ENCODE results near the gene STXBP6. TPM values are rescaled to one million over a fixed set of nuclear protein-coding genes. Genes with fewer than 3 reads are reported as not detected.

The STXBP6 gene
- total and polyA plus RNA-seq, 2 of the 13 experiments (the other 11 are each of a cell fraction or from before 2014, with no cell fraction given): 35.3 to 42.8 TPM

DNA sequence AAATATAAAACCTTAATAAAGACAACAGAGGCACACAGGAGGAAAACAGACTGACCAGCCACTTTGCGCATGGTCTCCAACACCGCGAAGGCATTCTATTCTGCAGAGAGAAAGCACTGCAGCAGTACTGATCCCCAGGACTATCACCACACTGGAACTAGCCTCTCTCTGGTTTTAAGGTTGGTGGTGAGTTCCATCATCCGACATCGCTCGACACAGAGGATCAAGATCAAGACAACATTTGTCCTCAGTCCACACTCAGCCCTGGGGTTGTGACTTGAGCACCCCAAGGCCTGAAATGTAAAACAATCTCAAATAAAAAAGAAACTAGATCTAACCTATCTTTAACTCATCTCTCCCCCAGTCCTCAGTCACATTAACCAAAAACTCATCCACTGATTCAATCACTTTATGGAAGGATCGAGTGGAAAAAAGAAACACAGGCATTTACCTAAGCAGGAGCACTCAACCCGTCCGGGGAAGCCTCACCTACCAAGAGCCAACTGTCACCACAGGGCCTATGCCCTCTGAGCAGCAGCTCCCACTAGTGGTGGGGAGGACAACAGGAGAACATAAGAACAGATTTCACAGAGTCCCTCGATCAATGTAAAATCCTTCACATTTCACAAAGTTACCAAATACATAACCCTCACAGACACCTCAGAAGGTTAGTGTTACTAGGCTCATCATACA is 17.7 kb downstream of the STXBP6 start (continued):
- TF ChIP-seq GATAD1 (CRISPR knock-in tag; IDR thresholded peaks at IDR 0.05) (peak; percentile 89), ZNF136 (CRISPR knock-in tag; IDR thresholded peaks at IDR 0.05; ENCODE audit: low read depth) (0 out of 2 replicates have a peak, but pooled peaks have one; percentile 39), ZNF883 (CRISPR knock-in tag; IDR thresholded peaks at IDR 0.05; ENCODE audit: not compliant biosample characterization) (peak; percentile 35), ZNF644 (CRISPR knock-in tag; IDR thresholded peaks at IDR 0.05; ENCODE audit: low read depth) (peak; percentile 97), TCF12 (IDR thresholded peaks at IDR 0.05) (no peak), TCF12 (CRISPR knock-in tag; IDR thresholded peaks at IDR 0.05) (no peak), CCAR2 (optimal IDR thresholded peaks at IDR 0.05; ENCODE audit: low read depth, low read length) (no peak), ZSCAN30 (CRISPR knock-in tag; IDR thresholded peaks at IDR 0.05) (no peak), ZNF891 (CRISPR knock-in tag; IDR thresholded peaks at IDR 0.05) (no peak), BRD4 (CRISPR knock-in tag; IDR thresholded peaks at IDR 0.05) (no peak), ZFP90 (CRISPR knock-in tag; IDR thresholded peaks at IDR 0.05; ENCODE audit: borderline replicate concordance) (no peak), ZNF337 (CRISPR knock-in tag; IDR thresholded peaks at IDR 0.05; ENCODE audit: borderline replicate concordance, low read depth) (no peak), MIER2 (CRISPR knock-in tag; IDR thresholded peaks at IDR 0.05) (peak; percentile 60; the same call in 1 of the 2 replicates), ZNF484 (CRISPR knock-in tag; IDR thresholded peaks at IDR 0.05; ENCODE audit: borderline replicate concordance, low read depth) (no peak), RAD21 (CRISPR knock-in tag; IDR thresholded peaks at IDR 0.05) (peak; percentile 88), TBL1XR1 (IDR thresholded peaks at IDR 0.05; ENCODE audit: borderline replicate concordance, low read length, partially characterized antibody) (peak; percentile 54), FOXJ3 (CRISPR knock-in tag; IDR thresholded peaks at IDR 0.05; ENCODE audit: borderline replicate concordance) (no peak; the same call in 1 of the 2 replicates), NFATC3 (CRISPR knock-in tag; IDR thresholded peaks at IDR 0.05) (no peak), DNMT1 (CRISPR knock-in tag; IDR thresholded peaks at IDR 0.05) (0 out of 2 replicates have a peak, but pooled peaks have one; percentile 13), FOXO1 (CRISPR knock-in tag; IDR thresholded peaks at IDR 0.05) (peak; percentile 21; the same call in 1 of the 2 replicates), ZNF792 (CRISPR knock-in tag; IDR thresholded peaks at IDR 0.05) (0 out of 2 replicates have a peak, but pooled peaks have one; percentile 20), ZNF446 (CRISPR knock-in tag; IDR thresholded peaks at IDR 0.05) (no peak), CHD4 (IDR thresholded peaks at IDR 0.05; ENCODE audit: borderline replicate concordance, low read length) (no peak), ATAD3A (CRISPR knock-in tag; IDR thresholded peaks at IDR 0.05) (0 out of 2 replicates have a peak, but pooled peaks have one; percentile 19), ZNF614 (CRISPR knock-in tag; IDR thresholded peaks at IDR 0.05; ENCODE audit: borderline replicate concordance) (peak; percentile 71; the same call in 1 of the 2 replicates), KMT2B (CRISPR knock-in tag; IDR thresholded peaks at IDR 0.05) (peak; percentile 80)
- TF ChIP-seq, protein P1, sequence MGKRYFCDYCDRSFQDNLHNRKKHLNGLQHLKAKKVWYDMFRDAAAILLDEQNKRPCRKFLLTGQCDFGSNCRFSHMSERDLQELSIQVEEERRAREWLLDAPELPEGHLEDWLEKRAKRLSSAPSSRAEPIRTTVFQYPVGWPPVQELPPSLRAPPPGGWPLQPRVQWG (CRISPR knock-in tag; IDR thresholded peaks at IDR 0.05; ENCODE audit: borderline replicate concordance, low read depth): 0 out of 2 replicates have a peak, but pooled peaks have one; percentile 47
- TF ChIP-seq, protein P2, sequence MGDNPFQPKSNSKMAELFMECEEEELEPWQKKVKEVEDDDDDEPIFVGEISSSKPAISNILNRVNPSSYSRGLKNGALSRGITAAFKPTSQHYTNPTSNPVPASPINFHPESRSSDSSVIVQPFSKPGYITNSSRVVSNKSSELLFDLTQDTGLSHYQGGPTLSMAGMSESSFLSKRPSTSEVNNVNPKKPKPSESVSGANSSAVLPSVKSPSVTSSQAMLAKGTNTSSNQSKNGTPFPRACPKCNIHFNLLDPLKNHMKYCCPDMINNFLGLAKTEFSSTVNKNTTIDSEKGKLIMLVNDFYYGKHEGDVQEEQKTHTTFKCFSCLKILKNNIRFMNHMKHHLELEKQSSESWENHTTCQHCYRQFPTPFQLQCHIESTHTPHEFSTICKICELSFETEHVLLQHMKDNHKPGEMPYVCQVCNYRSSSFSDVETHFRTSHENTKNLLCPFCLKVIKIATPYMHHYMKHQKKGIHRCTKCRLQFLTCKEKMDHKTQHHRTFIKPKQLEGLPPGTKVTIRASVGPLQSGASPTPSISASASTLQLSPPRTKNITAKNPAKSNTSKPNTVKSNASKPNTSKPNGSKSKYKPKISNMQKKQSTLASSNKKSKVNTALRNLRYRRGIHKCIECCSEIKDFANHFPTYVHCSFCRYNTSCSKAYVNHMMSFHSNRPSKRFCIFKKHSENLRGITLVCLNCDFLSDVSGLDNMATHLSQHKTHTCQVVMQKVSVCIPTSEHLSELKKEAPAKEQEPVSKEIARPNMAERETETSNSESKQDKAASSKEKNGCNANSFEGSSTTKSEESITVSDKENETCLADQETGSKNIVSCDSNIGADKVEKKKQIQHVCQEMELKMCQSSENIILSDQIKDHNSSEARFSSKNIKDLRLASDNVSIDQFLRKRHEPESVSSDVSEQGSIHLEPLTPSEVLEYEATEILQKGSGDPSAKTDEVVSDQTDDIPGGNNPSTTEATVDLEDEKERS (CRISPR knock-in tag; IDR thresholded peaks at IDR 0.05): no peak
- TF ChIP-seq, protein P3, sequence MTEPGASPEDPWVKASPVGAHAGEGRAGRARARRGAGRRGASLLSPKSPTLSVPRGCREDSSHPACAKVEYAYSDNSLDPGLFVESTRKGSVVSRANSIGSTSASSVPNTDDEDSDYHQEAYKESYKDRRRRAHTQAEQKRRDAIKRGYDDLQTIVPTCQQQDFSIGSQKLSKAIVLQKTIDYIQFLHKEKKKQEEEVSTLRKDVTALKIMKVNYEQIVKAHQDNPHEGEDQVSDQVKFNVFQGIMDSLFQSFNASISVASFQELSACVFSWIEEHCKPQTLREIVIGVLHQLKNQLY (CRISPR knock-in tag; IDR thresholded peaks at IDR 0.05): 0 out of 2 replicates have a peak, but pooled peaks have one; percentile 4

Measured in HepG2 (cell line).